Activated CD4-positive, alpha-beta T cell treated with anti-CD3 and anti-CD28 coated beads for 1 hour (primary cell): ENCODE results near the gene CTF1.

ENCODE experiments used
- DNase-seq: peaks from one replicate; pipeline ENCODE4 v3.0.0-alpha.2; 2020

CTF1 gene

GRCh38 chr16:30910427-30911029 lies 14.1 kb downstream of the CTF1 start:
- DNase-seq: no peak

- no peak for DNase-seq
Observed at GRCh38 chr16:30912794-30913412, 16.5 kb downstream of the CTF1 start.

- no peak for DNase-seq
Observed at GRCh38 chr16:30914830-30915229, 18.4 kb downstream of the CTF1 start.

GRCh38 chr16:30918614-30919013 lies 22.2 kb downstream of the CTF1 start:
- DNase-seq: no peak

GRCh38 chr16:30920891-30921290 lies 24.5 kb downstream of the CTF1 start:
- DNase-seq: no peak

- DNase-seq: no peak
Observed at GRCh38 chr16:30921459-30921747, 25.0 kb downstream of the CTF1 start.

- DNase-seq: peak; percentile 77
Observed at GRCh38 chr16:30921748-30922419, 25.5 kb downstream of the CTF1 start.

GRCh38 chr16:30922420-30922959 lies 26.1 kb downstream of the CTF1 start:
- DNase-seq: peak; percentile 99

GRCh38 chr16:30922960-30923535 lies 26.6 kb downstream of the CTF1 start:
- DNase-seq: peak; percentile 91

GRCh38 chr16:30923554-30924075 lies 27.2 kb downstream of the CTF1 start, which contains the start of gene FBXL19:
Gene FBXL19, plus strand, starts transcription at chr16:30923572. Its CDS starts 2,183 bp downstream, at chr16:30925755.
- no peak for DNase-seq

- no peak for DNase-seq
Observed at GRCh38 chr16:30924076-30924912, 27.9 kb downstream of the CTF1 start.

GRCh38 chr16:30924913-30925631 lies 28.7 kb downstream of the CTF1 start:
- DNase-seq: no peak

- no peak for DNase-seq
Observed at GRCh38 chr16:30925632-30925987, 29.2 kb downstream of the CTF1 start.

GRCh38 chr16:30925995-30926811 lies 29.8 kb downstream of the CTF1 start:
- DNase-seq: no peak

- DNase-seq: no peak
Observed at GRCh38 chr16:30926937-30927788, 30.7 kb downstream of the CTF1 start.

- no peak for DNase-seq
Observed at GRCh38 chr16:30927789-30928378, 31.5 kb downstream of the CTF1 start.

- no peak for DNase-seq
Observed at GRCh38 chr16:30928390-30928789, 32.0 kb downstream of the CTF1 start.

- no peak for DNase-seq
Observed at GRCh38 chr16:30929167-30929566, 32.8 kb downstream of the CTF1 start.

GRCh38 chr16:30930160-30930571 lies 33.8 kb downstream of the CTF1 start:
- no peak for DNase-seq
